Activated naive CD4-positive, alpha-beta T cell treated with anti-CD3 and anti-CD28 coated beads, Interleukin-2, amount 50 U/mL, for 24 hours (primary cell): ENCODE measurements around the gene ENPP7.
"Not testable (repeated sequence)": the region's sequence is repeated elsewhere in the genome, so short reads cannot be mapped to it uniquely, and the experiment has no call there.

Source experiments
- H3K27ac Mint-ChIP-seq: one replicate; pipeline ENCODE4 v1.8.0; 2021; ENCODE audit warnings: mild to moderate bottlenecking, mixed read lengths
- H3K27me3 Mint-ChIP-seq: one replicate; pipeline ENCODE4 v1.8.0; 2021; ENCODE audit warnings: mixed read lengths
- H3K36me3 Mint-ChIP-seq: one replicate; pipeline ENCODE4 v1.8.0; 2021; ENCODE audit warnings: mixed read lengths
- H3K4me1 Mint-ChIP-seq: one replicate; pipeline ENCODE4 v1.8.0; 2021; ENCODE audit warnings: mixed read lengths
- H3K4me3 Mint-ChIP-seq: one replicate; pipeline ENCODE4 v1.8.0; 2021; ENCODE audit warnings: mild to moderate bottlenecking, mixed read lengths
- H3K9me3 Mint-ChIP-seq: one replicate; pipeline ENCODE4 v1.8.0; 2021; ENCODE audit warnings: mixed read lengths

ENPP7 gene

DNA sequence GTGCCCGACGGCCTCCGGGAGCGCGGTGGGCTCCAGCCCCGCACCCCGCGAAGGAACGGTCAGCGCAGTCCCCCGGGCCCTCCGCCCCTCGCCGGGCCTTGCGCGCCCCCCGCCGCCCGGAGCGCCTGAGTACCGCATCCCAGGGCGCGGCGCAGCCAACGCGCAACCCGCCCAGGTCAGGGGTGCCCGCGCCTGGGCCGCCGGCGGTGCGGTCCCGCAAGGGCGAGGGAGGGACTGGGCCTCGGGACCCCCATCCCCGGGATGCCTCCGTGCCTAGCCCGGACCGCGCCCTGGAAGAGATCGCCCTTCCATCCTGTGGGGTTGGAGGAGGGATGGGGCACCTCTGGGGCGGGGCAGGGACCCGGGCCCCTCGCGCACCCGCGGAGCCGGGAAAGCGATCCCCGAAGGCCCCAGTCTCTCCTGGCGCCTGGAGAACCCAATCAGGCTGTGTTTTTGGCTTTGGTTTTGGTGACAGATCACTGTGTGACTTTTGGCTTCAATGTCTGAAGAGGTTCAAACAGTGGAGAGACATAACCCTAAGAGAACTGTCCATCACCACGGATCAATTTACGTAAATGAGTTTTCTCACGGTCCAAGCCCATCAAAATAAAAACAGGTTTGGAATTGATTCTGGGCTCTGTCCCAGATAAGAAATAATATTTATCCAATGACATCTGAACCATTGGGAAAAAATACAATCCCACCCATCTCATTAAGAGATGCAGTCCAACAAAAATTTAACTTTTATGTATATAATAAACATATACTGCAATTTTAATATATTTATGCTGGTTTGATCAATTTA is 17.8 kb downstream of the ENPP7 start:
- Mint-ChIP-seq H3K27ac (no peak overlapping the region), H3K4me1 (peaks cover 23% of the 10 kb centered on the region), H3K4me3 (no peak overlapping the region), H3K9me3 (no peaks in the 10 kb centered on the region), H3K27me3 (peaks cover 26% of the 10 kb centered on the region), H3K36me3 (no peaks in the 10 kb centered on the region)

GRCh38 chr17:79749156-79749815 is 18.5 kb downstream of the ENPP7 start:
- Mint-ChIP-seq H3K9me3 (no peaks in the 10 kb centered on the region), H3K4me3 (no peak overlapping the region), H3K27me3 (peaks cover 26% of the 10 kb centered on the region), H3K27ac (no peak overlapping the region), H3K36me3 (no peaks in the 10 kb centered on the region), H3K4me1 (peaks cover 23% of the 10 kb centered on the region)

DNA sequence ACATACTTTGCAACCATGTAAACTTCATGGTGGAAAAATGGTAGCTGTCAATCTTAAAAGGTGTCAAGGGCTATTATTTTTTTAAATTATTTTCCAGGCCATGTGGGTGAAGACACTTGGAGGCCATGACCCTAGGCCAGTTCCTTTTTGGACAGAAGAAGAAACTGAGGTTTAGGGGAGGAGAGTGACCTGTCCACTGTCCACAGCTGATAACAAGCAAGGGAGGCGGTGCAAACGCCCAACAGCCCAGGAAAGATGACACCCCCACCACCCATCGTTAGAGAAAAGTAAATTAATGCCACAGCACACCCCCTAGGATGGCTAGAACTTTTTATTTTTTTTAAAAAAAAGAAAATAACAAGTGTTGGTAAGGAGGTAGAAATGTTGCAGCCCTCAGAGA is 19.2 kb downstream of the ENPP7 start:
- H3K9me3 Mint-ChIP-seq: no peaks in the 10 kb centered on the region
- no peak overlapping the region for H3K27ac Mint-ChIP-seq
- H3K4me1 Mint-ChIP-seq: peaks cover 23% of the 10 kb centered on the region
- H3K27me3 Mint-ChIP-seq: peaks cover 26% of the 10 kb centered on the region
- H3K36me3 Mint-ChIP-seq: no peaks in the 10 kb centered on the region
- no peak overlapping the region for H3K4me3 Mint-ChIP-seq

DNA sequence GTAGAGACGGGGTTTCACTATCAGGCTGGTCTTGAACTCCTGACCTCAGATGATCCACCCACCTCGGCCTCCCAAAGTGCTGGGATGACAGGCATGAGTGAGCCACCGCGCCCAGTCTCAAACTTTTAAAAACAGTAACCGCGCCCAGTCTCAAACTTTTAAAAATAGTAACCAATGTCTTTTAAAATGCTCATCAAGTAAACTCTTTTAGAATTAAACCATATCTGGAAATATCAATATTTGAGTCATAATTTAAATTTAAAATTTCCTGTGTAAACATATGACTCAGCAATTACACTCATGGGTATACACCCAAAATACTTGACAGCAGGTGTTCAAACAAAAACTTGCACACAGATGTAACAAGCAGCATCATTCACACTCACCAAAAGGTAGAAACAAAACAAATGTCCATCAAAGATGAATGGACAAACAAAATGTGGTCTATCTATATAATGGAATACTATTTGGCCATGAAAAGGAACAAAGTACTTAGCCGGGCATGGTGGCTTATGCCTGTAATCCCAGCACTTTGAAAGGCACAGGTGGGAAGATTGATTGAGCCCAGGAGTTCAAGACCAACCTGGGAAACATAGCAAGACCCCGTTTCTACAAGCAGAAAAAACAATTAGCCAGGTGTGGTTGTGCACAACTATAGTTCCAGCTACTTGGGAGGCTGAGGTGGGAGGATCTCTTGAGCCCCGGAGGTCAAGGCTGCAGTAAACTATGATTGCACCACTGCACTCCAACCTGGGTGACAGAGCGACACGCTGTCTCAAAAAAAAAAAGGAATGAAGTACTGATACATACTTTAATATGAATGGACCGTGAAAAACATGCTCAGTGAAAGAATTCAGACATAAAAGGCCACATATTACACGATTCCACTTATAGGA is 20.2 kb downstream of the ENPP7 start:
- Mint-ChIP-seq H3K27me3 (peaks cover 26% of the 10 kb centered on the region), H3K36me3 (no peaks in the 10 kb centered on the region), H3K4me1 (peaks cover 13% of the 10 kb centered on the region), H3K9me3 (no peaks in the 10 kb centered on the region), H3K4me3 (no peak overlapping the region), H3K27ac (no peak overlapping the region)

GRCh38 chr17:79752175-79752574 is 21.4 kb downstream of the ENPP7 start:
- Mint-ChIP-seq H3K4me3 (no peak overlapping the region), H3K9me3 (no peaks in the 10 kb centered on the region), H3K27me3 (peaks cover 22% of the 10 kb centered on the region)

GRCh38 chr17:79754370-79754769 is 23.6 kb downstream of the ENPP7 start:
- no peak overlapping the region for H3K27ac Mint-ChIP-seq
- H3K27me3 Mint-ChIP-seq: peaks cover 21% of the 10 kb centered on the region
- no peaks in the 10 kb centered on the region for H3K36me3 Mint-ChIP-seq
- H3K9me3 Mint-ChIP-seq: no peaks in the 10 kb centered on the region
- H3K4me1 Mint-ChIP-seq: no peaks in the 10 kb centered on the region
- no peak overlapping the region for H3K4me3 Mint-ChIP-seq

More at GRCh38 chr17:79752175-79752574, 21.4 kb downstream of the ENPP7 start:
- no peak overlapping the region for H3K27ac Mint-ChIP-seq
- no peaks in the 10 kb centered on the region for H3K36me3 Mint-ChIP-seq
- H3K4me1 Mint-ChIP-seq: peaks cover 6% of the 10 kb centered on the region

DNA sequence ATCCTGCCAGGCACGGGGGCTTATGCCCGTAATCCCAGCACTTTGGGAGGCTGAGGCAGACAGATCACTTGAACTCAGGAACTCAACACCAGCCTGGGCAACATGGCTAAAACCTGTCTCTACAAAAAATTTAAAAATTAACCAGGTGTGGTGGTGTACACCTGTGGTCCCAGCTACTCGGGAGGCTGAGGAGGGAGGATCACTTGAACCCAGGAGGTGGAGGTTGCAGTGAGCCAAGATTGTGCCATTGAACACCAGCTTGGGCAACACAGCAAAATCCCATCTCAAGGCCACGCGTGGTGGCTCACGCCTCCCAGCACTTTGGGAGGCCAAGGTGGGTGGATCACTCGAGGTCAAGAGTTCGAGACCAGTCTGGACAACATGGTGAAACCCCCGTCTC is 24.2 kb downstream of the ENPP7 start:
- not testable (repeated sequence) for H3K9me3 Mint-ChIP-seq, H3K36me3 Mint-ChIP-seq, H3K27ac Mint-ChIP-seq, H3K4me3 Mint-ChIP-seq, H3K4me1 Mint-ChIP-seq
- H3K27me3 Mint-ChIP-seq: peaks cover 17% of the 10 kb centered on the region

DNA sequence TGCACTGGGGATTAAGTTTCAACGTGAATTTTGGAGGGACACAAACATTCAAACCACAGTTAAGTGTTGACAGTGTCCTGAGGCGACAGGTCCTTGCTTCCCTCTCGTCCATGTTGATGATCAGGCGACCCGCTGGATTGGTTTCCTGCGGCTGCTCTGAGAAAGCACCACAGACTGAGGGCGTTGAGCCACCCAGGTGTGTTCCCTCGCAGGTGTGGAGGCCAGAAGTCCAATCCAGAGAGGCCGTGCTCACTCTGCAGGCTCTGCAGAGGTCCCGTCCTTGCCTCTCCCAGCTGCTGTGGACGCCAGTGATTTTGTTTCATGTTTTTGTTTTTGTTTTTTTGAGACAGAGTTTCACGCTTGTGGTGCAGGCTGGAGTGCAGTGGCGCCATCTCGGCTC is 24.8 kb downstream of the ENPP7 start:
- Mint-ChIP-seq H3K36me3 (no peaks in the 10 kb centered on the region), H3K27ac (no peak overlapping the region), H3K4me1 (no peaks in the 10 kb centered on the region), H3K4me3 (no peak overlapping the region), H3K27me3 (peaks cover 15% of the 10 kb centered on the region), H3K9me3 (no peaks in the 10 kb centered on the region)

DNA sequence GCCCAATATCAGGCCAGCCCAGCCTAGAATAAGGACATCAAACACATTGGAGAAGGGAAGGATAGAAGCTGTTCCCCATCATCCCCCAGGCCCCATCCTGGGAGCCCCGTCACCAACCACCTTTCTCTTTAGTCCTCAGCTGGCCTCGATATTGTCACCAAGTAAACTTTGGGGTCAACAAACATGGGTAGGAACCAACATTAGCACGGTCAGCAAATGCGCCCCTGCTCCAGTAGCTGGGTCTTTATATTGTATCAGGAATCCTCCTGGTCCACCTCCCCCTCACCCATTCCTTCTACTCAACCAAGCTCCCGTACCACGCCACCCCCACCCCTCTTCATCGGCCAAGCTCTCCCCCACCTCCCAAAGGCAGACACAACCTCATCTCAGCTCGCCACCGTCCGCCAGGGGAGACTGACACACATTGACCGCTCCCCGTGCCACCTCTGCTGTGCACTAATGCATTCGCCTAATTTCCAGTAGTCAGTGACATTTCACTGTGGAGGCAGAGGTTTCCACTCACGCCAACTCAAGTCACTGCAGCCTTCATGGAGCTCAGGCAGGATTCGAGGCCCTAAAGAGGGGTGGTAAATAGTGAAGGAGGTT is 26.5 kb downstream of the ENPP7 start:
- H3K4me1 Mint-ChIP-seq: no peaks in the 10 kb centered on the region
- no peak overlapping the region for H3K27ac Mint-ChIP-seq
- H3K36me3 Mint-ChIP-seq: no peaks in the 10 kb centered on the region
- H3K27me3 Mint-ChIP-seq: peaks cover 5% of the 10 kb centered on the region
- H3K9me3 Mint-ChIP-seq: no peaks in the 10 kb centered on the region
- H3K4me3 Mint-ChIP-seq: no peak overlapping the region

DNA sequence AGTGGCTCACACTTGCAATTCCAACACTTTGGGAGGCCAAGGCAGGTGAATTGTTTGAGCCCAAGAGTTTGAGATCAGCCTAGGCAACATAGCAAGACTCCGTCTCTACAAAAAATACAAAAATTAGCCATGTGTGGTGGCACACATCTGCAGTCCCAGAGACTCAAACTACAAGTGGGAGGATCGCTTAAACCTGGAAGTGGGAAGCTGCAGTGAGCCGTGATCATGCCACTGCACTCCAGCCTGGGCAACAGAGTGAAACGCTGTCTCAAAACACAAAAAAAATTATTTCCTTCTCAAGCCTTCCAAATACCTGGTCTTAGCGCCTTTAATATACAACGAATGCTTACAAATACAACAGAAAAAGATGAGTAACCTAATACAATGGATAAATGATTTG is 27.5 kb downstream of the ENPP7 start:
- no peak overlapping the region for H3K4me3 Mint-ChIP-seq
- H3K4me1 Mint-ChIP-seq: no peaks in the 10 kb centered on the region
- H3K9me3 Mint-ChIP-seq: no peaks in the 10 kb centered on the region
- H3K27ac Mint-ChIP-seq: no peak overlapping the region
- peaks cover 5% of the 10 kb centered on the region for H3K27me3 Mint-ChIP-seq
- no peaks in the 10 kb centered on the region for H3K36me3 Mint-ChIP-seq

- no peaks in the 10 kb centered on the region for H3K36me3 Mint-ChIP-seq
- no peaks in the 10 kb centered on the region for H3K9me3 Mint-ChIP-seq
- no peak overlapping the region for H3K4me3 Mint-ChIP-seq
- H3K4me1 Mint-ChIP-seq: no peaks in the 10 kb centered on the region
- peaks cover 5% of the 10 kb centered on the region for H3K27me3 Mint-ChIP-seq
- no peak overlapping the region for H3K27ac Mint-ChIP-seq
These were observed 29.6 kb downstream of the ENPP7 start for GRCh38 chr17:79760197-79760906.

GRCh38 chr17:79761894-79762589 is 31.3 kb downstream of the ENPP7 start:
- Mint-ChIP-seq H3K27me3 (peaks cover 5% of the 10 kb centered on the region), H3K27ac (peak overlapping the region; percentile 4), H3K4me1 (no peaks in the 10 kb centered on the region), H3K9me3 (no peaks in the 10 kb centered on the region), H3K4me3 (no peak overlapping the region), H3K36me3 (no peaks in the 10 kb centered on the region)

GRCh38 chr17:79765708-79766107 is 35.0 kb downstream of the ENPP7 start:
- no peak overlapping the region for H3K27ac Mint-ChIP-seq
- peaks cover 4% of the 10 kb centered on the region for H3K27me3 Mint-ChIP-seq
- no peak overlapping the region for H3K4me3 Mint-ChIP-seq
- no peaks in the 10 kb centered on the region for H3K9me3 Mint-ChIP-seq
- no peaks in the 10 kb centered on the region for H3K36me3 Mint-ChIP-seq
- H3K4me1 Mint-ChIP-seq: no peaks in the 10 kb centered on the region
